Cardiac septum (tissue), 1 donor: Measurements from ENCODE around the gene NAA11. TPM values are rescaled to one million over a fixed set of nuclear protein-coding genes. Genes with fewer than 3 reads are reported as not detected.

Experiments used
- DNase-seq: peaks from one replicate; pipeline ENCODE4 v3.0.0-alpha.2; 2020; ENCODE audit warnings: low spot score
- intact Hi-C: fragments of 100-400 bp; cut with DNase I; formaldehyde crosslinking; loops from one replicate; pipeline ENCODE4 v1.14.0; 2022
- long read RNA-seq: library from polyadenylated mRNA; unstranded; transcript quantifications from one replicate; pipeline ENCODE4 v2.0.0, GENCODE V29; 2021
- total RNA-seq: library from RNA; stranded (reverse); fragmentation: NEBNext Ultra II Directional; extraction: Animal tissue kit (Norgen Biotek cat#: 25700); gene quantifications from one replicate; pipeline ENCODE4 v1.2.1, GENCODE V29; 2021
- donor health status: DM: no; HTN: no; CAD: no.

Gene NAA11
- total RNA-seq: not detected
- long read RNA-seq: 0 reads

DNA sequence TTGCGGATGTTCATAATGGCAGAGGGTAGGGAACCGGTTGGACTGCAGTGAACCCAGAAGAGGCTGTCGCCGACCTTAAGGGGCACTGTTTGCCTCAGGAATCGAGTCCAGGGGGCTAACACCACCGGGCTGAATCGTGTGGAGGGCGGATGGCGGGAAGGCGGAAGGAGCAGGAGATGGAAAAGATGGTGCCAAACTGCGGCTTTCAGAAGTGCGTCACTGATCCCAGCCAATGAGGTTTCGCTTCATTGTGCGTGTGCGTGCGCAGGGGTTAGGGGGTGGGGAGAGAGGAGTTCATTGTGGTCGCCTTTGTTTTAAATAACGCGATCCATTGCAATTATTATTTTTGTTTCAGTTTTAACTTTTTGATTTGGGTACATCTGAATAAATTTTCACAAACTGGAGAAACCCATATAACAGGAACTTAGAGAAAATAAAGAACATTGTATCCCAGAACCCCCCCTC is at the start of gene NAA11:
TSS of gene NAA11 (minus strand) at position 198 of the 465 bp plus-strand sequence. CDS start at position 14, 184 bp downstream.
- no peak for DNase-seq
- intact Hi-C loops: no loop called here

DNA sequence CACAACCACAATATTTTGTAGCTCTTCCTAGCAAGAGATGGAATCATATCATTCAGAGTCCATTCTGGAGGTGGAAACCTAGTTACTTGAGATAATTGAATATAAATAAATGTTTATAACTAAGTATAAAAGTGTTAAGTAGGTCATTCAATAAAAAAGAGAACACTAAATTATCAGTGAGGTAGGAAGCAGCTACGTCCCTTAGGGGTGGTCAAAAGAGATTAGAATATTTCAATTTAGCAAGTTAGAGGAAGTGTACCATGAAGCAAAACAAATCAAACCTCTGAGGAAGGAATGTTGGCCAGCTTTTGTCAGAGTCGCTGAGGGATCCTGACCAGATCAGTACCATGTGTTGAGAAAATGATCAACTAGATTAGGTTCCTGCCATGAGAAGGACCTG is 44.2 kb upstream of the NAA11 start:
- intact Hi-C loops: no loop called here
- DNase-seq: no peak

DNA sequence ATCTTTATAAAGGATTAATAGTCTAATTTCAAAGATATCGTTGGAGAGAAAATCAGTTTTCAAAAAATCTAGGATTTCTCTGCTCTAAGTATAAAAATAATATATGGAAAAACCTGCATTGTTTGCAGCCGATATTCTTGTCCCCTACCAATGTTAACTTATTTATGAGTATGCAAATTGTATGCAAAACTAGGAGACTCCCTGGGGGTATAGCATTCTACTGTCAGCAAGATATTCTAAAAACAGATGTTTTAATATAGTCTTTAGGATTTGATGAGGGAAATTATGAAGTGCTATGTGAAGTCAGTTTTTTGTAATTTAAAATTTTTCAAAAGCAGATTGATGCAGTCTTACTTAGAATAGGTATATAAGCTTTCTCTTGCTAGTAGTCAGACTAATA is 41.2 kb upstream of the NAA11 start:
- intact Hi-C loops: no loop called here
- DNase-seq: no peak

DNA sequence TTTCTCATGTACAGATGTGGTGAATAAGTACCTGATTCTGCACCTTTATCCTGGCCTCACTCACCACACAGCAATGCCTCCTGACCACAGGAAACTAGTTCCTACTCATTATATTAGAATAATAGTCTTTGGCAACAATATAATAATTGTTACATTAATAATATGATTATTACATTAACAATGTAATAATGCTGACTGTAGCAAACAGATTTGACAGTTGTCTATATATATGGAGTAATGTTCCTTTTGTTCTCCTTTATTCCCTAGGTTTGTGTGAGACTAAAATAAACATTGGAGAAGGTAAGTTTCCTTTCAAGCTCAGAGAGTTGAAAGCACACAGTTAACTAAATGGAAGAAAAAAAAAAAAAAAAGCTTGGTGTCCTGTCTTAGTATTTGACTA is 40.6 kb upstream of the NAA11 start:
- DNase-seq: no peak
- intact Hi-C loops: no loop called here

DNA sequence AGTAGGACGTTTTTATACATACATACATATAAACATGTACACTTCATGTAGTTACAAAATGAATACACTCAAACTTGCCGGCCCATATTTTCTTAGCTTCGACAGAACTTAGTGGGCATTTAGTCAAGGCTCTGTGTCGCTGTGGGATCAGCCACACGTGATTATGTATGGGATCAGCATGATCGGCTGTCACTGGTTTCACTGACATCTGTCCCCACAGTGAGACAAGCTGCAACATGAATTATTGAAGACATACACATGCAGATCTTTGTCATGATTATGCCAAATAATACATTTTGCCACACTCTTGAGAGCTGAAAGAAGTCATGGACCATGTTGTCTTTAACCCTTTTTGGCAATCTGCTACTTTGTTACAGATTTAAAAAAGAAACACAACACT is 38.2 kb upstream of the NAA11 start:
- intact Hi-C loops: no loop called here
- DNase-seq: no peak

DNA sequence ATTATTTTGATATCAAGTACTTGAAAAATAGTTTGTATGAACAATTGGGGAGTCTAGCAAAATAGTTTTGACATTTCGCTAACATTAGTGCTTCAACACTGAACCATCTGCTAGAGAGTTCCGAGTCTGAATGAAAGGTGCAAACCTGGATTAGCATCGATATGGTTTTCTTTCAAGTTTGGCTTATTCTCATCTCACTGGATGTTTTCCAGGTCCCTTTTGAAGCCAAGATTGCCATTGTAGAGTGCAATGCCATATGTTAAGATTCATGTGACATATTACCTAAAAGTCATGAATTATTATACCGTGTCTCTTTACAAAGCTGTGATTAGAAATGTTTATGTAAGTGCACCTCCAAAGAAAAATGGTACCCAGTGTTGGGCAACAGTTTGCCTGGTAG is 36.8 kb upstream of the NAA11 start:
- intact Hi-C loops: no loop called here
- no peak for DNase-seq

DNA sequence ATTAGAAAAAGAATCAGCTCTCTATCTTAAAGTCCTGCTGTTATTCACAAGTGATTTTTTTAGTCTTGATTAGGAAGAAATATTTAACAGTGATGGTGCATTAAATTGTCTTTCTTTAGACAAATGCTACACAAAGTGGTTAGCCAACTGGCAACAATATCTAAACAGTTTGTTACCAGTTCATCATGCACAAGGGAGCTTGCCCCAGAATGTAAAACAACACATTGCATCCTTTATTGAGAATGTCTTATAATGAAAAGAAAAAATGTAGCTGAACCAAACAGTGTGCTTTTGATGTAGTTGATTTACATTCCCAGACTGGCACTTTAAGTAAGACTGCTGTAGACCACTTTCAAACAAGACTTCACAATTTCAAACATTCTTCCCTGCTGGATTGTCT is 34.1 kb upstream of the NAA11 start:
- DNase-seq: no peak
- intact Hi-C loops: no loop called here

DNA sequence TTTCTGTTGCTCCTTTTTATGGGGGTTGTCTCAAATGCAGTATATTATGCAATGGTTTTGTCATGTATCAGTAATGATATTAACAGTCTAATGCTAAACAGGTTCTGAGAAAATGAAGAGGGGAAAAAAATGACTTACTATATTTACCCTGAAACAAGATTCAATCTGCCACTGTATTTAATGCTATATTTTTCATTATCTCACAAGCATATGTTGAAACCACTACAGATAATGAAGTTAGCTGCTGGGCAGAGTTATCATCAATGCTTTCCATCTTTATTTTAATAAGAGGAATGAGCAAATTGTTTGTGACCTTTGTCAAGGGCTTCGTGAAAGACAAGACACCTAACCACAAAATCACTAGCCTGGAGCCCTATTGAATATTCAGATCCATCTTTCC is 32.6 kb upstream of the NAA11 start:
- intact Hi-C loops: no loop called here

DNA sequence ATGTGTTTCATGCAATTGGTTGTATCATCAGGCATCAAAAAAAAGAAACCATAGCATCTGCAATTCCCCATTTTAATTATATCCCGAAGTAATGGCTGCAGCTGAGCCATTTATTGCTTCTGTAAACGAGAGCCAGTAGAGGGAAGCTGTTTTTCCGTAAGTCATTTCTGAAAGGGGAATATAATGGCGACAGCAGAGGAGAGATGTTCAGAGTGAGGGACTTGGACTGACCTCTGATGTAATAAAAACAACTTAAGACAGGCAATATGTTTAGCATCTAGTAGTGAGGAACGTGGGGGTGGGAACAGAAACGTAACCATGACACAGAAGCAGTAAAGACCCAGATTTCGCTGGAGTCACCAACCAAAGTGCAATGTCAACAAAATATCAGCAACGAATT is 31.5 kb upstream of the NAA11 start:
- intact Hi-C loops: no loop called here
- no peak for DNase-seq

More for the DNA sequence above, 32.6 kb upstream of the NAA11 start:
- no peak for DNase-seq

DNA sequence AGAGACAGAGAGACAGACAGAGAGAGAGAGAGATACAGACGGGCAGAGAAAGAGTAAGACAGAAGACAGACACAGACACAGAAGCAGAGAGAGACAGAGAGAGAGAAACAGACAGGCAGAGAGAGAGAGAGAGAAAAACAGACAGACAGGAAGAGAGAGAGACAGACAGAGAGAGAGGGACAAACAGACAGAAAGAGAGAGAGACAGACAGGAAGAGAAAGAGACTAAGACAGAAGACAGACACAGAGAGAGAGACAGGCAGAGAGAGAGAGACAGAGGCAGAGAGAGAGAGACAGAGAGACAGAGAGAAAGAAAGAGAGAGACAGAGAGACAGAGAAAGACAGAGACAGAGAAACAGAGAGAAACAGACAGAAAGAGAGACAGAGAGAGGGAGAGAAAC is 27.2 kb upstream of the NAA11 start:
- intact Hi-C loops: no loop called here
- DNase-seq: no peak

DNA sequence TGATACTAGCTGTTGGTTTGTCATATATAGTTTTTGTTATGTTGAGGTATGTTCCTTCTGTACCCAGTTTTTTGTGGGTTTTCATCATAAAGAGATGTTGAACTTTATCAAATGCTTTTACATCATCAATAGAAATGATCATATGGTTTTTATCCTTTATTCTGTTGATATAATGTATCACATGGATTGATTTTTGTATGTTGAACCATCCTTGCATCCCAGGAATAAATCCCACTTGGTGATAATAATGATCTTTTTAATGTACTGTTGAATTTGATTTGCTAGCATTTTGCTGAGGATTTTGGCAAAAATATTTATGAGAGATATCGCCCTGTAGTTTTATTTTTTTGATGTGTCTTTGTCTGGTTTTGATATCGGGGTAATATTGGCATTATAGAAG is 22.5 kb upstream of the NAA11 start:
- intact Hi-C loops: no loop called here
- DNase-seq: no peak

DNA sequence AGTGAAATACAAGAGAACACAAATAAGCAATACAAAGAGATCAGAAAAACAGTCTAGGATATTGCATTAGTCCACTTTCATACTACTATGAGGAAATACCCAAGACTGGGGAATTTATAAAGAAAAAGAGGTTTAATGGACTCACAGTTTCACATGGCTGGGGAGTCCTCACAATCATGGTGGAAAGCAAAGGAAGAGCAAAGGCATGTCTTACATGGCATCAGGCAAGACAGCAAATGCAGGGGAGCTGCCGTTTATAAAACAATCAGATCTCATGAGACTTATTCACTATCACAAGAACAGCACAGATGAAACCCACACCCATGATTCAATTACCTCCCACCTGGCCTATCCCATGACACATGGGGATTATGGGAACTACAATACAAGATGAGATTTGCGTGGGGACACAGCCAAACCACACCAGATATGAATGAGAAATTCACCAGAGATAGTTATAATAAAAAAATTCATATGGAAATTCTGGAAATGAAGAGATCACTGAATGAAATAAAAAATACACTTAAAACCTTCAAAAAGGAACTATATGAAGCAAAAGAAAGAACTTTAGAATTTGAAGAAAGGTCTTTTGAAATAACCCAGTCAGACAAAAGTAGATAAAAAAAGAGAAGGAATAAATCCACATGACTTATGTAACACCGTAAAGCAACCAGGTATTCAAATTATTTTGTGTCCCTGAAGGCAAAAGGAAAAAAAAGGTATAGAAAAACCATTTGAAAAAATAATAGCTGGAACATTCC is 16.2 kb upstream of the NAA11 start:
- DNase-seq: no peak
- intact Hi-C loops: no loop called here

DNA sequence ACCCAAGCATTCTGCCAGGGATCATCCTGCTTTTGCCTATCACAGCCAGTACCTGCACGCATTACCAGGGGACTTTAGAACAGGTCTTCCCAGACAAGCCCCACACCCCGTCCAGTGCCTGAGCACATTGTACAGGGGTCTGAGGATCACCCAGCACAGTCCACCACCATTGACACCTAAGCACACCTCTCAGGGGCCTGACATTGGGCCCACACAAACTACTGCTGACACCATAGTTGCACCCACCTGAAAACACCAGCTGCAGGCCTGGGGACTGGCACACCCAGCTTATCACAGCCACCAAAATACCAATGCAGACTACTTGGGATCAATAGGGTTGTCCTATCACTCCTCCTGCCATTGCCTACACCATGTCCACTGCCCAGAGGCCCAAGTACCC is 14.7 kb upstream of the NAA11 start:
- intact Hi-C loops: no loop called here
- peak; percentile 41 for DNase-seq

DNA sequence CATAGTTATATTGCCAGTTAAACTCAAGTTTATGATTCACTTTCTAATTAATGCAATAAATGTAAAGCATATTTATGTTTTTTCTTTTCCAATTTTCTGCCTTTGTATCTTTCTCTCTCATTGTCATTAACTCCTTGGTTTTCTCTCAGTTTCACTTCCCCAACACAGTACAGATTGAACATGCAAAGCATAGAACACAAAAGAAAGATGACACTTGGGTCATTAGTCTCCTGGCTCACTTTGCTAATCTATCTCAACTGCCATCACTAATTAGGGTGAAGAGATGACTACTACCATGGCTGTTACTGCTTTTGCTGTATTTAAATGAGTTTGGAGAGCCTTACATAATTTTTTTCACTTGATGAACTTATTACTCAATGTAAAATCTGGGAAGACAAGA is 12.3 kb upstream of the NAA11 start:
- DNase-seq: no peak
- intact Hi-C loops: no loop called here

DNA sequence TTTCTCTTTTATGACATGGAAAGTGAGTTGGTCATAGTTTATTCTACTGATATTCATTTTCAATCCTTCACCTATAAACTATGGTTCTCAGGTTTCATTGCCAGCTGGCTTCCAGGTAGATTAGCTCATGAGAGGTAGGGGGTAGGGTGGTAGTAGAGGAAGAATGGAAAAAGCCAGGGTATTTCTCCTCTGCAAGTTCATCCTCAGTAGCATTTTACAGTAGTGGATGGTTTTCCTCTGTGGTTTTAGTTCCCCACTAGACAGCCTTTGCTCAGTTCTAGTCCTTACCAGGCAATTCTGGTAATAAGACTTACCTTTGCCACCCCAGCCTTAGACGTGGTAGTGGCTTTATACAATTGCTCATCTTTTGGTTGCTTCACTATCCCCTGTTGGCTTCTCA is 8.9 kb upstream of the NAA11 start:
- intact Hi-C loops: no loop called here
- no peak for DNase-seq

DNA sequence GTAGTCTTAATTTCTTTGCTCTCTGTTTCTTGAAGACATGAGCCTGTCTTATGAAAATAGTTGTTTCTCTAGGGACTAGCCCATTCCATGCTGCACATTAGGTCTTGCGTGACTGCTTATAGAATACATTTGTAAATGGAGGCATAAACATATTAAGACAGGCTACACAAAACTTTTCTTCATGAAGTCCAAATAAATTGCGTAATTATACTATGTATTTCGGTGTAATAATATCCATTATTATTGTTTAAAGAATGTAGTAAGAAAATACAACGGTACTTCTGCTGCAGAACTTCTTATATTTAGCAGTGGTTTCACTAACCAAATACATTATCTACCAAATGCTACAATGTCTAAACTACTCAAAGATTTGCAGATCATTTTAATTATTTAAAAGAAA is 8.5 kb upstream of the NAA11 start:
- intact Hi-C loops: no loop called here
- DNase-seq: no peak

DNA sequence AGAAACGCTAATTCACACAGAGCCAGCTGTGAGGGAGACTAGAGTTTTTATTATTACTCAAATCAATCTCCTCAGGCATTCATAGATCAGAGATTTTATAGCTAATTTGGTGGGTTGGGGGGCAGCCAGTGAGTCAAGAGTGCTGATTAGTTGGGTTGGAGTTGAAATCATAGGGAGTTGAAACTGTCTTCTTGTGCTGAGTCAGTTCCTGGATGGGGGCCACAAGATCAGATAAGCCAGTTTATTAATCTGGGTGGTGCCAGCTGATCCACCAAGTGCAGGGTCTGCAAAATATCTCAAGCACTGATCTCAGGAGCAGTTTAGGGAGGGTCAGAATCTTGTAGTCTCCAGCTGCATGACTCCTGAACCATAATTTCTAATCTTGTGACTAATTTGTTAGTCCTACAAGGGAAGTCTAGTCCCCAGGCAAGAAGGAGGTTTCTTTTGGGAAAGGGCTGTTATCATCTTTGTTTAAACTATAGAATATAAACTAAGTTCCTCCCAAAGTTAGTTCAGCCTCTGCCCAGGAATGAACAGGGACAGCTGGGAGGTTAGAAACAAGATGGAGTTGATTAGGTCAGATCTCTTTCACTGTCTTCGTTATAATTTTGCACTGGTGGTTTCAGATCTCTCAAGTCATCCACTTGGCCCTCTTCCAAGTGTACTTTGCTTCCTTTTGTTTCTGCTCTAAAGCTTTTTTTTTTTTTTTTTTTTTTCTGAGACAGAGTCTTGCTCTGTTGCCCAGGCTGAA is 5.4 kb upstream of the NAA11 start:
- no peak for DNase-seq
- intact Hi-C loops: no loop called here

DNA sequence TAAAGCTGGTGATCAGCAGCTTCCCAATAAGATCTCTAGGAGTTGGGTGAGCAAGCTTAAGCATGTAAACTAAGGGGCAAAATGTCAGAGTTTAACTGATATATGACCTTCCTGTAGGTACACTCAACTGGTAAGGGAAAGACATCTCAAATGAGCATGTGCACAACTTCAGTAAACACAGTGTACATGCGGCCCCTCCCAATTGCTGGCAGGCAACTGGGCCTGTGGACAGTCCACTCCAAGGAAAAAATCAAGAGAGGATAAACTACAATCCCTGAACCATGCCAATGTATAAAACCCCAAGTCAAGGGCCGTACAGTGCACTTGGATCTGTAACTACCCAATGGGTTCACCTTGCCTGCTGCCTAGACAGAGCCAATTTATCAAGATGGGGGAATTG is 4.9 kb upstream of the NAA11 start:
- intact Hi-C loops: no loop called here
- no peak for DNase-seq

DNA sequence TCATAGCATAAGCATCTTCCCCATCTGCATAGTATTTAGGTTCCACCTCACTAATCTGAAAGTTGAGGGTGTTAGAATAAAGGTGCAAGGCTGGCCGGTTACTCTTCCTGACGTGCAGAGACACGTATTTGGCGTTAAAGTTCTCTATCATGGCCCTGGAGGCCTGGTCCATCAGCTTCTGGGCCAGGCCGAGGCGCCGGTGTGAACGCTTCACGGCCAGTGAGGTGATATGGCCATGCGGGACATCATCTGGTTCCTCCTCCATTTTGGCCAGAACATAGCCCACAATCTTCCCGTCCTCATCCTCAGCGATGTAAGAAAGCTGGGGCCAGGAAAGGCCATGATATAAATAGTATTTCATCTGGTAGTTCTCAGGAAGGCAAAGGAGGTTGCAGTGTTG is 425 bp downstream of the NAA11 start:
- DNase-seq: no peak
- intact Hi-C loops: no loop called here

DNA sequence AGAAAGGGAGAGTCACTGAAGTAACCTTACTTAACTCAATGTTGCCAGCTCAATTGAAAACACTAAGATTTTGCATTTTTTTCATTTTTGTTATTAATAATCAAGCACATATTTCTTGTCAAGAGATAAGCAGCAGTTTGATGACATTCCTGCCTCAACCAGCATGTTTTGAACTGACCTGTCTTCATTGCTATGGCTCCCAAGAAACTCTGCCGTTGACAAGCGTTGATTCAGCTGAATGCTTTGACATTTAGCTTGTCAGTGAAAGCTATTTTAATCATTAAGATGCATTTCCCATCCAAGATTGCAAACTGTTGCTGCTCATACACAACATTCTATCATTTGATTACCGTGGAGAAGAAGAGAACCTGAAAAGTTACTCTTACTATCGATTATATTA is 5.9 kb downstream of the NAA11 start:
- no peak for DNase-seq

DNA sequence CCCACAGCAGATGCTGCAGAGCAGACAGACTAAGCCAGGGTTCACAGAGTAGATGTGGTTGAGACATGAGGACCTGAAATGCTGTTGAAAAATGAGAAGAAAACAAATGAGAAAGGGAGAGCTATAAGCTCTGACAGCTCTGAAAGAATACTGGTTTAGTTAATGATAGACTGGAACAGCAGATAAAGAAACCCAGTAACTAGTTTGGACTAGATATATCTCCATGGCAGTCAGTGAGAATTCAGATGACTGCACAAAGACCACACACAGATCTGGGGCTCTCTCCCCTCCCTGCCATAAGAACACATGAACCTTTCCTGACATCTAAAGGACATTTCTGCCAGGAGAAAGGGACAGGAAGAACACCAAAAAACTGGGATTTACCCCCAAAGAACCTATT is 8.2 kb downstream of the NAA11 start:
- intact Hi-C loops: no loop called here
- no peak for DNase-seq

More for the DNA sequence above, 5.9 kb downstream of the NAA11 start:
- intact Hi-C loops: no loop called here
